Measurements from ENCODE around the gene APBB1IP.
A peak's percentile ranks its signal among the peaks of the same experiment; 100 is the strongest.
"Not testable (repeated sequence)": the region's sequence is repeated elsewhere in the genome, so short reads cannot be mapped to it uniquely, and the experiment has no call there.

APBB1IP gene

GRCh38 chr10:26477501-26477900 is 39.4 kb downstream of the APBB1IP start:
- no peak for DNase-seq (ENCODE audit: low read depth in 2 of 2)

GRCh38 chr10:26478061-26478460 is 39.9 kb downstream of the APBB1IP start:
- DNase-seq (ENCODE audit: low read depth in 2 of 2), result no peak

DNA sequence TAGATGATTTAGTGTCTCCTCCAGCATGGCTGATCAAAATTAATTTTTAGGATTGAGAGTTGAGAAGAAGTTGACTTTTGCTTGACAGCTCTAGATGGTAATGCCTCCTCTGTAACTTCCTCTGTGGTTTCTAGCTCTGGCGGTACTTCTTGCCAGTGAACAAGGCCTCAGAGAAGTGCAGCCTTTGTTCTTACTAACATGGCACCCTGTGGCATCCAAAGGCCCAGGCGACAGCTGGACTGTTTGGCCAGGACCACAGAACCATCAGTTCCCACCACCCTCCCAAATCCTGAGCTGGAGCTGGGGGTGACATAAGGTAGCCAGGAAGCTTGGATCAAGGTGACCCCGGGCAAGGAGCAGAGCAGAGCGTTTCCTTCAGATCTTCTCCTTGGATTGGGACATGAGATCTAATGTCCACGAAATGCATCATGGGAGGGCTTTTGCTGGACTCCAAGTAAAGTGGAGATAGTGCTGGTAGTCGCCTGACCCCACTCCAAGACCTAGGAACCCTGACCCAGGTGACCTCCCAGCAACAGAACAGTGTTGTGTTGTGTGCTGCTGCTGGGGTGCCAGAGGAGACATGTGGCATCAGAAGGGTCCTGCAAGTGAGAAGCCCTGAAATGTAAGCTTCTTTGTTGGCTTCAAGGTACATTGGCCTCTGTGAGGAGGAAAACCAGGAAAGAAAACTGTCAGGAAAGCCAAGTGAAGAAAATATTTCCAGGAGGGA is 41.8 kb downstream of the APBB1IP start:
- no peak for DNase-seq (ENCODE audit: low read depth in 2 of 2)

DNA sequence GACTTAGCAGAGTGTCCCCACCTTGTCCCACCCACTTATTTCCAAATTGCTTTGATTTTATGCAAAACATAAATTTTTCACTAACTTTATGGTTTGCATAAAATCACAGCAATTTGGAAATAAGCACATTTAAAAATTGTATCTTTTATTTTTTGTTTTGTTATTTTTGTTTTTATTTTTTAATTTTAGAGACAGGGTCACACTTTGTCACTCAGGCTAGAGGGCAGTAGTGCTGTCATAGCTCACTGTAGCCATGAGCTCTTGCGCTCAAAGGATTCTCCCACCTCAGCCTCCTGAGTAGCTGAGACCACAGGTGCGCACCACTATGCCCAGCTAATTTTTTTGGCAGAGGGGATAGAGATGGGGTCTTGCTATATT is 43.2 kb downstream of the APBB1IP start:
- DNase-seq (ENCODE audit: low read depth in 2 of 2), result no peak

DNA sequence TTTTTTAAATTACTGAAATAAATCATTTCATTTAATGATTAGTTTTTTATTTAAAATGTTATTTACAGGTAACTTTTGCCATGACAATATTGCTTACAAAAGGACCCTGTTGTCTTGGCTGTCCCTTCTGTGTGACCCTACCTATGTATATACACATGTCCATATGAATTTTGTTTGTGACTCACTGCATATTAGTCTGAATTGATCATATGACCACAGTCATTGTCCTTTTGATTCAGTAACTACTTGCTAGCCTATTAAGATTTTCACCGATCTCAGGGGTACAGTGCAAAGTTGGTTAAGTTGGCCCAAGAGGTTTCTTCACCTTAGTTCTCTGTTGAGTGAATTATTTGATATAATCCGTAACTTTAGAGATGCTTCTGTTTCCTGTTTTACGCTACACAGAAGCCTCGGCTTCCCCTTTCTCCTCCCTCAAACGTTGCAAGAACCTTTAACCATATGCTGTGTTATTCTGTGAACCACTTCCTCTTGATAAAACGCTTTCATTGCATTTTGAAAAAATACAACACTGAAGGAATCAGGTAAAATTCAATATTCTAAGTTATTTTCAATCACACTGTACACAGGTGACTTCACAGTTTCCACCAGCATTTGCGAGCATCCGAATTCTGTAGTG is 43.9 kb downstream of the APBB1IP start:
- no peak for DNase-seq (ENCODE audit: low read depth in 2 of 2)

DNA sequence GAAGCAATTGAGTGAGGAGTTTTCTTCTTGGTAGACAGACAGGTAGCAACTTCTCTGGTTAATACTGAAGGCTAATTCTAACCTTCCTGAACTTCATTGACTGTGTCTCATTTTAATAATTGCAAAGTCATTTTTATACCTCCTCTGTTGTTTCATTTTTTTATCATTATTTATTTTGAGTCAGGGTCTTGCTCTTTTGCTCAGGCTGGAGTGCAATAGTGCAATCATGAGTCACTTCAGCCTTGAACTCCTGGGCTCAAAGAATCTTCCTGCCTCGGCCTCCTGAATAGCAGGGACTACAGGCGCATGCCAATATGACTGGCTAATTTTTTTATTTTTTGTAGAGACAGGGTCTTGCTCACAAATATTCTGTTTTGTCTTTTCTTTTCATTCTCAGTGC is 45.4 kb downstream of the APBB1IP start:
- no peak for DNase-seq (ENCODE audit: low read depth in 2 of 2)

DNA sequence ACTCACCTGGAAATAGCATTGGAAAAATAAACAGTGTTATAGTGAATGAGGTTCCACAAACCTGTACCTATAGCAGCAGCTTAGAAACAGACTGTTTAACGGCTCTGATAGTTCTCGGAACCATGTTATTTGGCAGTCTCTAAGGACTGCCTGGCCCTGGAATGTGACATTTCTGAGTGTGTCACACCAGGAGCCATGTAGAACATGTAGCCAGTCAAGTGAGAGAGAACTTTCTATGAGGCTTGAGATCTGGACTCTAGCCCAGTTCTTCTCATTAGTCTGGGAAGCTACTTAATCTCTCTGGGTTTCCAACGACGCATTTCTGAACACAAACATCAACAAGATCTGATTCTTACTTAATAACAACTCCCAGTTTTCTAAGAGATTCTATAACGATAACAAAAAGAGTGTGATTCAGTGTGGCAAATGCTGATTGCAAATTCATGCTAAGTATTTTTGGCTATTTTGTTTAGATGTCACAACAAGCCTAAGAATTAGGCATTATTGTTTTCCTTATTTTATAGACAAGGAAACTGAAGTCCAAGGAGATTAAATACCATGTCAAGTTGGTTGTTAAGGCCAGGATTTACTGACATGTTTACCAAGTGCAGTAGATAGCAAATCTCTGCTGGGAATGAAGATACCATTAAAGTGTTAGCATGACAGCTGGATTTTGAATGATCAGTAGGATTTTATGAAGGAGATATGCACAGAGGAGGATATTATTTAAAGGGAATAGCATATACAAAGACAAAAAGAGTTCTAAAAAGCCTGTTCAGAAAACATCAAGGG is 47.2 kb downstream of the APBB1IP start:
- no peak for DNase-seq (ENCODE audit: low read depth in 2 of 2)

DNA sequence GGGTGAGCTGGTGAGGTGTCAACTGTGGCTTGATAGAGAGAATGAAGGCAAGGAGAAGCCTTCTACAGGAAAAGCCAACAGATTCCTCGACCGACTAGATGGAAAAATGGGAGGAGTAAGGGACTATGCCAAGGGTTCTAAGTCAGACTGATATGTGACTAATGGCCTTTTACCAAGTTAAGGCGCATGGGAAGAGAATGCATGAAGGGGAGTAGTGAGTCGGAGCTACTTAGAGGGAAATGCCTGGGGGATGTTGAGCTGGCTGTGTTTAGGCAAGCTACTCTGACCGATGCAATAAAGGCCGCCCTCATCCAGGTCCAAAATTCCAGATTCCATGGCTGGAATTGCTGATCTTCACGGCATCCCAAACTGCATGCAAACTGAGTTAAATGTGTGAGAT is 48.2 kb downstream of the APBB1IP start:
- DNase-seq (ENCODE audit: low read depth in 2 of 2), result no peak

GRCh38 chr10:26486990-26487850 is 49.1 kb downstream of the APBB1IP start:
- DNase-seq (ENCODE audit: low read depth in 2 of 2), result peak; percentile 62 to 64

GRCh38 chr10:26488344-26488743 is 50.2 kb downstream of the APBB1IP start:
- DNase-seq (ENCODE audit: low read depth in 2 of 2), result no peak

DNA sequence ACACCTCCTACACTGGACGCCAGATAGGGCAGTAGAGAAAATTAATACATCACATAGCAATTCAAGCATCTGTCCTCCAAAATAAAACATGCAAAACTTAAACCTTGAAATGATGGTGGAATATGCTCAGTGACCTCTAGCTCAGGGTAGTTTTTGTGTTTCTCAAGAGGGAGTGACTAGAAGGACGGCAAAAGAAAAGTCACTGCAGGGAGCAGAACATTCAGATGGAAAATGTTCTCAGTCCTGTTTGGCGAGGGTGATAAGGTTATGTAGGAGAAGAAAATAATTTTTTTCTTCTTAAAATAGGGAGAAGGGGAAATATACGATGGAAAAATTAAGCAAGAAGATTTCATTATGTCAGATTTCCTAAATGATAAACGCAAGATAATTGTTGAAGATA is 50.9 kb downstream of the APBB1IP start:
- DNase-seq (ENCODE audit: low read depth in 2 of 2), result no peak

DNA sequence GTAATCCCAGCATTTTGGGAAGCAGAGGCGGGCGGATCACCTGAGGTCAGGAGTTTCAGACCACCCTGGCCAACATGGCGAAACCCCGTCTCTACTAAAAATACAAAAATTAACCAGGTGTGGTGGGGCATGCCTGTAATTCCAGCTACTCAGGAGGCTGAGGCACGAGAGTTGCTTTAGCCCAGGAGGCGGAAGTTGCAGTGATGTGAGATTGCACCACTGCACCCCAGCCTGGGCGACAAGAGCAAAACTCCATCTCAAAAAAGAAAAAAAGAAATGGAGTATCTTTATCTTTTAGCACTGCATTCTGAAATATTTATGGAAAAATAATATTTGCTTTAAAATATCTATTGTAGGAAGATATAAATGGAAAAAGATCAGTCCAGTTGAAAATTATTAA is 52.2 kb downstream of the APBB1IP start:
- DNase-seq (ENCODE audit: low read depth in 2 of 2), result not testable (repeated sequence)

DNA sequence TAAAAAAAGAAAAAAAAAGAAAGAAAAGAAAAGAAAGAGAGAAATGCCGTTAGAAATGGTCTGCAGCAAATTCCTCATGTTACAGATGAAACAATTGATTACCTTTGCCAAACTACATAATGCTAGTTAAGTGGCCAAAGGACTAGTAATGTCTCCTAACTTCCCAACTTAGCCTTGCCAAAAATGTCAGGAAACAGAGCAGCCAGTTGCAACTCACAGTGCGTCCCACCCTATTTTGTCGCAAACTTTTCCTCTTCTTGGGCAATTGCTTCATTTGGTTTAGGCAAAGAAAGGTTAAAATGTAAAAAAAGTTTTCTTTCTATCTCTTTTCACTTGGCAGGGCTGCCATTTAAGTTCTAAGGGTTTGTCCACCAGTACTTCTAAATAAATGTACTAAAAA is 53.1 kb downstream of the APBB1IP start:
- DNase-seq (ENCODE audit: low read depth in 2 of 2), result no peak

DNA sequence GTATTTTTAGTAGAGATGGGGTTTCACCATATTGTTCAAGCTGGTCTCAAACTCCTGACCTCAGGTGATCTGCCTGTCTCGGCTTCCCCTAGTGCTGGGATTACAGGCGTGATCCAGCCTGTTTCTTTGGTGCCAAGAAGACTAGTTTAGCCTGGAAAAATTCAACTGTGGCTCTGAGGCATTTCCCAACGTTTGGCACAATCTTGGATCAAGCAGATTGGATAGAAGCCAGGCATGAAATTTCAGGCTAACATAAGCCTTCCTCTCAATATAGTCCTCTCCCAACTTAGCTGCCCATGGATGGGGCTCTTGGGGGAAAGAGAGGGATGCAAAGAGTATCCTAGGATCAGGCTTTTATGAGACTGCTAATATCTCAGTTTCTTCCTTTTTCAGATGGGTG is 53.8 kb downstream of the APBB1IP start:
- no peak for DNase-seq (ENCODE audit: low read depth in 2 of 2)

- DNase-seq (ENCODE audit: low read depth in 2 of 2), result not testable (repeated sequence)
Observed at GRCh38 chr10:26492725-26493124, 54.6 kb downstream of the APBB1IP start.

GRCh38 chr10:26494018-26494417 is 55.9 kb downstream of the APBB1IP start:
- no peak for DNase-seq (ENCODE audit: low read depth in 2 of 2)

GRCh38 chr10:26499426-26499825 is 61.3 kb downstream of the APBB1IP start:
- DNase-seq (ENCODE audit: low read depth in 2 of 2), result no peak

DNA sequence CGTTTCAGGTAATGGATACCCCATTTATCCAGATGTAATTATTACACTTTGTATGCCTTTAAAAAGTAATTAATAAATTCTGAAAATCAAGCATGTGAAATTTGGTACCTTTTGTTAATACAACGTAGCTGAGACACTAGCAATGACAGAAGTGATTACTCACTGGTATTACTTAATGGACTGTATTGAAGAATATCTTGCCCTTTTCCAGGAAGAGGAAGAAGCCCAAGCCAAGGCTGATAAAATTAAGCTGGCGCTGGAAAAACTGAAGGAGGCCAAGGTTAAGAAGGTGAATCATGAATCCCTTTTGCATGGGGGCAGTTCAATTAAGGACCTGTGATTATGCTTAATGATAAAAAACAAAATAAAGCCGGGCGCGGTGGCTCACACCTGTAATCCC is 64.8 kb downstream of the APBB1IP start:
- no peak for DNase-seq (ENCODE audit: low read depth in 2 of 2)

GRCh38 chr10:26503911-26504310 is 65.8 kb downstream of the APBB1IP start:
- no peak for DNase-seq (ENCODE audit: low read depth in 2 of 2)

GRCh38 chr10:26504429-26504828 is 66.3 kb downstream of the APBB1IP start:
- DNase-seq (ENCODE audit: low read depth in 2 of 2), result not testable (repeated sequence)

DNA sequence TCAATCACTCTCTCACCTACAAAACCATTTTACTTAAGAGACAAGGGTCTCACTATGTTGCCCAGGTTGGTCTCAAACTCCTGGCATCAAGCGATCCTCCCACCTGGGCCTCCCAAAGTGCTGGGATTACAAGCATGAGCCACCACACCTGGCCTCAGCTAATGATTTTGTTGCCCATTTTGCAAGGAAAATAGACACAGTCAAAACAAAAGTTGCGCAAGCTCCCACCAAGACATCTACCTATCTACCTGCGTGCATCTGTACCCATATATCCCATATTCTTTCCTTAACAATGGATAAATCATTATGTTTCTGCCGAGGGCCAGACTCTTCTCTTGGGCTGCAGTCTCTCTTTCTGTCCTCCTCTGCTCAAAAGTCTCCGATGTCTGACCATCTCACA is 67.3 kb downstream of the APBB1IP start:
- DNase-seq (ENCODE audit: low read depth in 2 of 2), result no peak

GRCh38 chr10:26506736-26507135 is 68.6 kb downstream of the APBB1IP start:
- no peak for DNase-seq (ENCODE audit: low read depth in 2 of 2)
